DMS153 treated with DMSO at 0.1 percent for 48 hours (cell line): ENCODE measurements around the gene HLA-B.

Source experiments
- DNase-seq: peaks from one replicate; lab custom pipeline; 2025; ENCODE audit not compliant: unreplicated experiment; lab: John Stamatoyannopoulos, UW

HLA-B gene

DNA sequence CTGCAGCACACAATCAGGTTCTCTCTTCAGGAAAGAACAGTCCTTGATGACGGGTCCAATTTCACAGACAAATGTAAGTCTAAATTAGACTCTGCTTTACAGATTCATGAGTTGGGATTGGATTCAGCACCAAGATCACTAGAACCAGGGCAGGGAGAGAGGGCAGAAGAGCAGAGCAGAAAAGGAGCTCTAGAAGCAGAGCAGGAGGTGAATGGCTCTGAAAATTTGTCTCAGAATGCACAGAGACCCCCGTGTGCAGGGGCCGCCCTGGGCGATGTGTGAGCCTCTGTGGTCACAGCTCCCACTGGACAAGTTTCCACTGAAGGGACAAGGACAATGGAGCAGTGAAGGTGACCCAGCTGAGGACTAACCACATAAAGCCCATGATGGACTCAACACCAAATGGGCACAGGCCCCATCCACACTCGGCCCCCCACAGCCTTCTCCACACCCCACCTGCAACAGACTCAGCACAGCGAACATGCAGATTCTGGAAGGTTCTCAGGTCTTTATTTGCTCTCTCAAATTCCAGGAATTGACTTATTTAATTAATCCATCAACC is 3.5 kb downstream of the HLA-B start:
- DNase-seq = no peak

DNA sequence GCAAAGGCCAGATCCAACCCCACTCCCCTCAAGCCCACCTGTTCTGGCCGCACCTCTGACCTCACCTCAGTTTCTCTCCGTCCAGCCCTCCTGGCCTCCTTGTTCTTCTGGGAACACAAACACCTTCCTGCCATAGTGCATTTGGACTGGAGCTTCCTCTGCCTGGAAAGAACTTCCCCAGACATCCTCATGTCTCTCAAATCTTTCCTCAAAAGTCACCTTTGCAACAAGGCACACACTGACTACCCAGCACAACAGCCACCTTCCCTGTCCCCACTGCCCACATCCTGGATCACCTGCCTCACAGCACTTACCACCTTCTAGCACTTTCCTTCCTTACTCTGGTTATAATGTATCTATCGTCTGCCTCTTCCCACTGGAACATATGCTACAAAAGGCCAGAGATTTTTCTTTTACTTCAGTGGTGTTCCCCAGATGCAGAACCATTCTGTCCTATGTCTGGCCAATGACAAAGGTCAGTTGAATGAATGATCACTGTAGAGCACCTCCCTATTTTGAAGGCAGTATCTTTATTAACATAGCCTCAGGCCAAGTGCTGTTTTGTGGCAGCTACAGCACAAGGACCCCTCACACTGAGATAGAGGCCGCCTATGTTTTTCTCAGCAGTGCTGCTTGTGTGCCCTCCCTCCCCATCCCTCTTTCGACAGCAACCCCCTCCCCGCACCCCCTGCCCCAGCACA is 4.1 kb downstream of the HLA-B start:
- DNase-seq = no peak

DNA sequence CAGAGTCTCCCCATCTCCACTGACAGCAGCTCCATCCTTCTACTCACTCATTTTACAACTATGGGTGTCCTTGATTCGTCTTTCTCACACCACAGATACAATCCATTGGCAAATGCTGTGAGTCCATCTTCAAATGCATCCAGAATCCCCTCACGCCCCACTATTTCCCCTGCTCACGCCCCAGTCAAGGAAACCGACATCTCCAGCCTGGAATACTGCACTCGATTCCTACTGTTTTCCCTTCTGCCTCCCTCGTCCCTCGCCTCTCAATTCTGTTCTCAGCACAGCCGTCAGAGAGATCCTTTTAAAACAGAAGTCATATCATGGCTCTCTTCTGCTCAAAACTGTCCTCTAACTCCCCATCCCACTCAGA is 4.7 kb downstream of the HLA-B start:
- DNase-seq = no peak

DNA sequence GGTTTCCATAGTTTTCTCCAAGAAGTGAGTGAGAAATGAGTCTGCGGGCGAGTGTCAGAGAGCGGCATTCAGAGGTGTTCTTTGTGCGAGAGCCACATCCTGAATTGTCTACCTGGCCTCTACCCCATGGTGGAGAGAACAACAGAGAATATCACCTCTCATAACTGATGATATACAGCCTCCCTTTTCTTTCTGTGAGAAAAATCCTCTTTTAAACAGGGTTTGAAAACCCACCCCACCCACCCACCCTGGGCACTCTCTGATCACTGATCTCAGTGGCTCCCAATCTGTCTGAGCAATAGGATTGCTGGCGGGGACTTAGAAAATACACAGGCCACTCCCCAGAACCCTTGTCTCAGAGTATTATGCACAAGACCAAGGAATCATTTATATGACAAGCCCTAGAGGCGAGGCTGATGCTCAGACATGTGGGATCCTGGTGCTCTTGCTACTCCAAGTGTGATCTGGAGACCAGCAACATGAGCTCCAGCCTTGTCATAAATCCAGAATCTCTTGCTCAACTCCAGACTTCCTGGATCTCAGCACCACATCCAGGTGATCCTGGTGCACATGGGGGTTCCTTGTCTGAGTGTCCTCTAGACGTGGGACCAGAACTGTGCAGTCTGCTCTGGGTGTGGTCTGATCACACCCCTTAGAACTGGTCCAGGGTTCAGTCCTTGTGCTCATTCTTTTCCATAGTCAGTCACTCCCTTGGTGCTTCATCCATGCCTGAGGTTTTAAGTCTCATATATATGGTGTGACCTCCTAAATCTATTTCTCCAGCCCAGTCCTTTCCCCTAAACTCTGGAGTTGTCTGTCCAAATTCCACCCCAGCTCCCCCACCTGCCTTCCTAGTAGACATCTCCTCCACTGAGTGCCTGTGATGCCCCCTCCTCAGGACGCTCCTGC is 5.3 kb downstream of the HLA-B start:
- no peak for DNase-seq

DNA sequence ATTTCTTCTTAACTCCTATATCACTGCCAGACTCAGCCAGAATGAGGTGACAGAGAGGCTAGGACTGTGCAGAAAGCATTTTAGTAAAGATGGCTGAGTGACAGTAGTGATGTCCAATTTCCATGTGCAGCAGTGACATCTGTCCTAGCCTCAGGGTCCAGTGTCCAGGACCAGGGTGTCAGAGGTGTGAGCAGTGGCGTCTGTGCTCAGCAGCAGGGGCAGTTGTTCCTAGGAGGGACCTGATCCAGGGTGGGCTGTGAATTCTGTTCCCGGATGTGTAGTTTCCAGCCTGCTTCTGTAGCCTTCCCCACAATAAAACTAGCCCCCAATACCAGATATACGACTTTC is 6.0 kb downstream of the HLA-B start:
- no peak for DNase-seq

DNA sequence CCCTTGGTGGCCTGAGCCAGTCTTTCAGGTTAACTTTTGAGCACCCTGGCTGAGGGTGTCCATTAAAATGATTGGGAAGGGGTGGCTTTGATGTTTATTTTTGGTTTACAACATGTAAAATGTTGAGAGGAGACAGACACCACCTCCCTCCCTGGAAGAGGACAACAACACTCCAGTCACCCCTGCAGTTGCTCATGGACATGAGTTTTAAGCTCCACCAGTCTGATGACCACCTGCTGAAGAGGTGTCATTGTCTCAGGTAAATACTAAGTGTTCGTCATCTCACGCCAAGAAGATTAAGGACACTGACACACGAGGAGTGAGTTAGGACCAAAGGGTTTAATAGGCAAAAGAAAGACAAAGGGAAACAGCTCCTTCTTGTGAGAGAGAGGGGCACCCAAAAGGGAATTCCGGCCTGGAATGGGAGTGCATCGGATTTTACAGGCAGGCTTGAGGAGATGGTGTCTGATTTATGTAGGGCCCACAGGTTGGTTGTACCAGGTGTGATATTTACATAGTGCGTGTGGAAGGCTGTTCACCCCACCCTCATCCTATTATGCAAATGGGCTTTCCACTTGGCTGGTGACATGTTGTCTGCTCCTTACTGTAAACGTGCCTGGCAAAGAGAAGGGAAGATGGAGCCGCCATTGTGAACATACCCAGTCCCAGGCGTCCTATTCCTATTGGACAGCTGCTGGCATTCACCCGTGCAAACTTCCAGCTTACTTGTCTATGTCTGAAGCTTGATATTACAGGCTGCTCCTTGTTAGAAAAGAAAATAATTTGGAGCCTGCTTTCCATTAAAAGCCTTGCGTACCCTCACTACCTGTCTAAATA is 6.6 kb downstream of the HLA-B start:
- DNase-seq = no peak

DNA sequence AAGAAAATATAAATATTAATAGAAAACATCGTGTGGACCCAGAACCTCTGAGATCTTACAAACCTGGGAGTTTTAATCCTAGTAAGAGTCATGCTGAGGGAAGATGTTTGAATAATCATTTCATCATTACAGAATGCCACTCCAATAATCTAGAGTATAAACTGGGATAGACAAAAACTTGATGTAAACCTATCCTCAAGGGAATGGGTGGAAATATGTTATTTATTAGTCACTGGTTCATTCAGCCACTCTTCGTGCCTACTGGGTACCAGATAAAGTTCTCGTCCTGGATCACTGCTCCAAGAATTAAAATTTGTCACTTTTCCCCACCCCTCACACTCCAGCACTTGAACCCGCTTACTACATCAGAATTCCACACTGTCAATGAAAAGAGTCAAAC is 7.7 kb downstream of the HLA-B start:
- no peak for DNase-seq

DNA sequence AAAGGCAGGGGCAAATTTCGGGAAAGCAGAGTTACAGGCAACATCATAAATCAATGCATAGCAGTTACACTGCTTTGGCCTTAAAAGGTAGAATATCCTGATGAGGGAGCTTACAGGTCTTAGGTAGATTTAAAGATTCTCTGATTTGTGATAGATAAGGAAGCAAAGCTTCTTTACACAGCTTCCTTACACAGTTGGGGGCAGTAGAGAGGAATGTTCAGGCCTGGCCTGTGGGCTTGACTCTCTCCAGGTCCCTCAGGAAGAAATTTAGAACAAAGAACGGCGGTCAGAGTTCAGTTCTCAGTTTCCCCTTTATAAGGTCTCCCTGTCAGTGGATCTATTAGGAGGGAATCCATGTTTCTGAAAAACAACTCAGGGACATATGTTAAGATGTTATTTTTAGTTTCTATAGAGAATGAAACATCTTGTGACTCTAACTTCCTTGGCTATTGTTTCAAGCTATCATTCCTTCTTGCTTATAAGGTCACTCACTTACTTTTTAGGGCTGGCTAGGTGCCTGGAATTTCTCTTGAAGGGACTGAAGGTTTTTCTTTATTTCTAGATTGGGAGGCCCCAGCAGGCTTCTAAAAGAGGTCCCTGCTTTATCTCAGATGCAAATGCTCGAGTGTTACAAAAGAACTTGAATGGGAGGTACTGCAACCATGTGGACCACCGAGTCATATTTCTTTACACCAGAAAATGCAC is 11.8 kb downstream of the HLA-B start:
- DNase-seq = no peak

DNA sequence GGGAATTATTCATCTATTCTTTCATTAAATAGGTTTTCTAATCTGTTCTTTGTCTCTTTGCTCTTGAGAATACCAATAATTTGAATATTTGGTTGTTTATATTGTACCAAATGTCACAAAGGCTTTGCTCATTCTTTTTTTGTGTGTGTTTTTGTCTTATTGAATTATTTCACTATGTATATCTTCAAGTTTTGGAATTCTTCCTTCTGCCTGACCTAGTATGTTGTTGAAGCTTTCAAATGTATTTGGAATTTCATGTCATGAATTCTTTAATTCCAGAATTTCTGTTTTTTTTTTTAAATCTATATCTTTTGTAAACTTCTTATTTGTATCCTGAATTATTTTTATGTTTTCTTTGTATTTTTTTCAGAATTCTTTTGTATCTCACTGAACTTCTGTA is 16.8 kb downstream of the HLA-B start:
- no peak for DNase-seq

DNA sequence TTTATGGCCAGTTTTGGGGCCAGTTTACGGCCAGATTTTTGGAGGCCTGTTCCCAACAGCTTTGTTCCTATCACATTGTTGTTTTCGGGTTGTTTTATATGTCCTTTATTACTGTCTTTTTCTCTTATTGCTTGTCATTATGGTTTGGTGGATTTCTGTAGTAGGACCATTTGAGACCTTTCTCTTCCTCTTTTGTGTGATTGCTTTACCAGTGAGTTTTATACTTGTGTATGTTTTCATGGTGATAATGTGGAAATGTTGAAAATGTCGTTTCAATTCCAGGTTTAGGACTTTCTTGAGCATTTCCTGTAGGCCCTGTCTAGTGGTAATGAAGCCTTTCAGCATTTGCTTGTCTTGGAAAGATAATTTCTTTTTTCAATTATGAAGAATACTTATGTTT is 17.8 kb downstream of the HLA-B start:
- DNase-seq = no peak

DNA sequence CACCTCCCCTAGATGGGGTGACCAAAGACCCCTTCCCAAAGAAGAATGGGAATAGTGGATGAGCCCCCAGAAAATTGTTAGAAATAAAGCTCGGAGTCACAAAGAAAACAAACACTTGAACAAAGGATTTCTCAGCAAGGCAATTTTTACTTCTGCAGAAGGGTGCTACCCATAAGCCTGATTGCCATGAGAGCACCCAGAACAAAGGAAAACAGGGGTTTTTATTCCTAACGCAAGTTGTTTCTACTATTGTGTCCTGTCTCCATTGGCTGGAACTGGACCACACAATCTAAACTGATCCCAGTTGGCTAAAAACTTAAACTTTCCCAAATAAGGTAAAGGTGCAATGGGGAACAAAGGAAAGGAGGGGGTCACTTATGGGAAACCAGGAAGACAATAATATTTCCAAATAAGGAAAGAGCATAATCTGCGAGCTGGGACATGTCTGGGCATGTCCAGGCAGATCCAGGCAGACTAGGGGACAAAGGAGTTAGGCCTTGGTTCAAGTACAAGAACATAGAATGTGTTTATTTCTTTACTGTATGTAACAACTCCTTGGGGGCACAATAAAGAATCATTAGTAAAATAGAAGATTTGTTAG is 20.0 kb downstream of the HLA-B start:
- no peak for DNase-seq

DNA sequence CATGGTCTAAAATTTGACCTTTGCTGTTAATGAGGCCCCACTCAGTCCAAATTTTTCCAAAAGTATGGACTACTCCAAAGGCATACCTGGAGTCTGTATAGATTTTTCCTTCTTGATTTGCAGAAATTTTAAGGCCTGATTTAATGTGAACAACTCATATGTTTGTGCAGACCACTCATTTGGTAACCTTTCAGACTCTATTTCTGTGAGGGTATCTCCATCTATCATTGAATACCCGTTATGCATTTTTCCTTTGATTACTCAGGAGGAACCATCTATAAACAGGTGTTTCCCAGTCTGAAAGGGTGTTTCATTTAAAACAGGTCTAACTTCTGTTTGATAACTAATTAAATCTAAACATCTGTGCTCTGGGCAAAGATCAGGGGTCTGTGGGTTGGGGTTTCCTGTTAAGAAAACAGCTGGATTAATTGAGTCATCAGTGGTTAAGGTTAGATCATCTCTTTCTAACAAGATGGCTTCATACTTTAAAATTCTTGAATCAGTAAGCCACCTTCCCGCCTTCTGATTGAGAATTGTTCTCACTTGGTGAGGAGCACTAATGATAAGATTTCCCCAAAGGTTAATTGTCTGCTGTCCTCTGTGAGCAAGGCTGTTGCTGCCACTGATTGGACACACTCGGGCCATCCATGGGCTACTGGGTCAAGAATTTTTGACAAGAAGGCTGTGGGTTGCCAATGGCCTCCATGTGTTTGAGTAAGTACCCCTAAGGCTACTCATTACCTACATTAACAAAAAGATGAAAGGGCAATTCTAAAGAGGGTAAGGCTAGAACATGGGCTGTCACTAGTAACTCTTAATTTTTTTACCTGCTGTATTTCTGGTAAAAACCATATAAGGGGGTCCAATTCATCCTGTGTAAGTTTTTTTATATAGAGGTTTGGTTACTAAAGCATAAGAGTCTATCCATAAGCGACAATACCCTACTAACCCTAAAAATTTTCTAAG is 24.1 kb downstream of the HLA-B start:
- DNase-seq = no peak

DNA sequence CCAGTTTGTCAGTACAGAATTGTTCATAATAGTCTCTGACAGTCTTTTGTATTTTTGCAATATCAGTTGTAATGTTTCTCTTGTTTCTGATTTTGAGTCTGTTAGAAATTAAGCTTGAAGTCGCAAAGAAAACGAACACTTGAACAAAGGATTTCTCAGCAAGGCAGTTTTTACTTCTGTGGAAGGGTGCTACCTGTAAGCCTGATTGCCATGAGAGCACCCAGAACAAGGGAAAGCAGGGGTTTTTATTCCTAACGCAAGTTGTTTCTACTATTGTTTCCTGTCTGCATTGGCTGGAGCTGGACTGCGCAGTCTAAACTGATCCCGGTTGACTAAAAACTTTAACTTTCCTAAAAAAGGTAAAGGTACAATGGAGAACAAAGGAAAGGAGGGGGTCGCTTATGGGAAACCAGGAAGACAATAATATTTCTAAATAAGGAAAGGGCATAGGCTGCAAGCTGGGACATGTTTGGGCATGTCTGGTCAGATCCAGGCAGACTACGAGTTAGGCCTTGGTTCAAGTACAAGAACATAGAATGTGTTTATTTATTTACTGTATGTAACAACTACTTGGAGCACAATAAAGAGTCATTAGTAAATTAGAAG is 28.5 kb downstream of the HLA-B start:
- no peak for DNase-seq

DNA sequence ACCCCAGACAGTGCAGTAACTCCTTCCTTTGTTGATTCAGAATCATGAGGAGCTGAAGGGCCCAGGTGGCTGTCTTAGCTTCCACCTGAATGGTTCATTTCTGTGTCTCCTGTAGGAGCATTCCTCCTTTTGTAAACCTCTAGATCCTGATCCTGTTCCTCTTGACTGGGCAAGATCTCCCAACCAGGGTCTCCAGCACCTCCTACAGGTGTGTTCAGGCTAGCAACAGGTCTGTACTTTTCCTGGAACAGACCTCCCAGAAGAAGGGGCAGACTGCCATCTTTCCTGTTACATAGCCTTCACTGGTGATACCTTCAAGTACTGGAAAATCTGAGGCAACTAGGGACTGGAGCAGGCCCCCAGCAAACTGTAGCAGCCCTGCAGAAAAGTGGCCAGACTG is 35.2 kb downstream of the HLA-B start:
- no peak for DNase-seq

DNA sequence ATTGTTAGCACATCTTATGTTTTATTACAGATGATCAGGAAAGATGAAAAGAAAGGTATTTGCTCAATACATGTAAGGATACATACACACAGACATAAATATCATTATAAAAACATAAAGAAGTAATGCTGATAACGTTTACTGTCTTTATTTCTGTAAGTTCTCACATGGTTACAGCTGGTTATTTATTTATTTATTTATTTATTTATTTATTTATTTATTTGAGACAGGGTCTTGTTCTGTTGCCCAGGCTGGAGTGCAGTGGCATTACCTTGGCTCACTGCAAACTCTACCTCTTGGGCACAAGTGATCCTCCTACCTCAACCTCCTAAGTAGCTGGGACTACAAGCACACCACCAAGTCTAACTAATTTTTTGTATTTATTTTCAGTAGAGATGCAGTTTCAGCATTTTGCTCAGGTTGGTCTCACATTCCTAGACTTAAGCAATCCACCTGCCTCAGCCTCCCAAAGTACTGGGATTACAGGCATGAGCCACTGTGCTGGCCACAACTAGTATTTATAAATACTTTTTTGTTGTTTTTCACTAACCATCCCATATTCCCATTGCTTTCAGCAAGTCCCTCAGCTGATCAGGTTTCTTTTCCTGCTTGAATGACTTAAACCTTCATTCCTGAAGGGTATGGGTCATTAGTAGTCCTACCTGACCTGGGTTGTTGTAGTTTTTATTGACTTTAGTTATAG is 35.8 kb downstream of the HLA-B start:
- DNase-seq = no peak

DNA sequence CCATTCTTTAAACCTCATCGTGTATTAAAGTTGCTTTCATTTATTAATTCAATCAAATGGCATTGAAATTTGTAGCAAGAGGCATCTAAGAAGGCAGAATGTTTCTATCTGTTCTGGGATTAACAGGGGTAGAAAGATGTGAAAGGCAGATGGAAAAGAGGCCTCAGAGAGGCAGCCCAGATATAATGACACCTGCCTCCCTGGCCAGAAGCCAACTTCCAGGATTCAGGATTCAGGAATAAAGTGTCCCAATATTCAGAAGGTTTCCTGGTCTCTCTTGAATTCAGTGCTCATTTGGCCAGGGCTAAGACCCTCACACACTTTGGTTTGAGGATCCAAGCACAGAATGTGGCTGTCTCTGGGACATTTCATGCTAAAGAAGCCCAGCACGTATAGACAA is 39.9 kb downstream of the HLA-B start:
- no peak for DNase-seq

DNA sequence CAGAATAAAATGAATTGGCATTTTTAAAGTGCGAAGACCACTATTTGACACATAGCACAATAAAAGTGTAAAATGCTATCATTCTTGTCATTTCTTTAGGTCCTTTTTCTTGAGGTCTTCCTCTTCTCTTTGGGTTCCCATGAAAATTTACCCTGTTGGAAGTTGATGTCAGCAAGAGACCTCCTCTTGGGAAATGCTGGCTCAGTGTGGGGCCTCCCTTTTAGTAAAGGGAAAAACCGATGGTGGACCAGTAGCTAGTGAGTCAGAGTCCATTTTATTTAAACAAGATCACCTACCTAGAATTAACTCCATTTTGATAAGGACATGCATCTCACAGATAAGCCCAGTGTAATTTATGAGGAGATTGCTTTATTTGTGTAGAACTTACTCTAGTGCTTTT is 47.3 kb downstream of the HLA-B start:
- no peak for DNase-seq

DNA sequence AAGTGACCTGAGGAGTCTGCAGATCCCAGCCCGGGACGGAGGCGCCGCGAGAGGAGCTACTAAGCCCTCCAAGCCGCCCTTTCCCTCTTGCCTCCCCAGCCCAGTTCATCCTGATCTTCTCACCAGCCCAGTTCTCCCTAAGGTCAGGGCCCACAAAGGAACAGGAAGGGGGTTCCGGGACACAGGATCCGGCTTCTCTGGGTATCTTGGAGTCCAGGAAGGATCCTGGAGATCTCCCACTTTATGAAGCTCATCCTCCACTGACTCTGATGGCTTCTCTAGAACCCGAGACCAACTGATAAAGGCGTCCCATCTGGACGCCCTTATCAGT is 48.2 kb downstream of the HLA-B start:
- no peak for DNase-seq
